Common myeloid progenitor, CD34-positive (primary cell): ENCODE measurements around the gene SDCBP2.
A peak's percentile ranks its signal among the peaks of the same experiment; 100 is the strongest.

Source experiments
- CTCF ChIA-PET: fragments of 350-600 bp; sonication (Branson Sonifier 250); formaldehyde crosslinking; loops from one replicate; lab custom pipeline; 2021; ENCODE audit warnings: antibody characterized with exemption; lab: Charles Lee
- POLR2A ChIA-PET: fragments of 350-600 bp; sonication (Branson Sonifier 250); formaldehyde crosslinking; loops from one replicate; lab custom pipeline; 2021; ENCODE audit warnings: antibody characterized with exemption; lab: Charles Lee
- DNase-seq, 3 donors: peaks; one replicate each; pipeline versions ENCODE4 v3.0.0 to v3.0.0-alpha.2; 2013
- H3K27ac ChIP-seq, 2 experiments: 1 replicate in 1 of 2; 2 replicates in 1 of 2; pipeline ENCODE4 v1.7.0; 2013; ENCODE audit warnings: inconsistent platforms in 2 of 2, low read length in 2 of 2, mild to moderate bottlenecking in 2 of 2, low read depth in 1 of 2, moderate library complexity in 1 of 2; ENCODE audit not compliant: severe bottlenecking in 2 of 2, insufficient read depth in 1 of 2, poor library complexity in 1 of 2
- H3K27me3 ChIP-seq, 5 experiments: replicated peaks in 2 of 5; 1 replicate in 3 of 5; 2 replicates in 2 of 5; pipeline versions ENCODE4 v1.6.1 to v1.7.0; 2013; ENCODE audit warnings: low read length in 4 of 5, mild to moderate bottlenecking in 2 of 5, moderate library complexity in 2 of 5, inconsistent platforms in 1 of 5; ENCODE audit not compliant: insufficient read depth in 5 of 5, control insufficient read depth in 4 of 5
- H3K36me3 ChIP-seq, 4 experiments: 1 replicate in 2 of 4; 2 replicates in 2 of 4; pipeline versions ENCODE4 v1.6.1 to v1.7.0; 2013; ENCODE audit warnings: low read length in 3 of 4, control low read depth in 1 of 4, mild to moderate bottlenecking in 1 of 4; ENCODE audit not compliant: control insufficient read depth in 4 of 4, insufficient read depth in 4 of 4
- H3K4me1 ChIP-seq, 4 experiments: 1 replicate in 3 of 4; 2 replicates in 1 of 4; pipeline versions ENCODE4 v1.6.1 to v1.7.1; 2013; ENCODE audit warnings: low read length in 3 of 4, mild to moderate bottlenecking in 3 of 4, control low read depth in 1 of 4, inconsistent platforms in 1 of 4, moderate library complexity in 1 of 4; ENCODE audit not compliant: control insufficient read depth in 4 of 4, insufficient read depth in 4 of 4; ENCODE audit errors: control extremely low read depth in 1 of 4
- H3K4me3 ChIP-seq, 7 experiments: 1 replicate in 4 of 7; 2 replicates in 3 of 7; pipeline versions ENCODE4 v1.5.1 to v1.7.0; 2013; ENCODE audit warnings: mild to moderate bottlenecking in 7 of 7, low read length in 6 of 7, moderate library complexity in 6 of 7, inconsistent platforms in 2 of 7, low read depth in 2 of 7, control low read depth in 1 of 7; ENCODE audit not compliant: insufficient read depth in 4 of 7, control insufficient read depth in 1 of 7; ENCODE audit errors: extremely low read depth in 1 of 7
- H3K9me3 ChIP-seq, 5 experiments: 1 replicate in 4 of 5; 2 replicates in 1 of 5; pipeline versions ENCODE4 v1.6.1 to v1.7.1; 2013; ENCODE audit warnings: low read length in 4 of 5, mild to moderate bottlenecking in 2 of 5, inconsistent platforms in 1 of 5, low read depth in 1 of 5, moderate library complexity in 1 of 5; ENCODE audit not compliant: control insufficient read depth in 4 of 5, insufficient read depth in 2 of 5; ENCODE audit errors: control extremely low read depth in 1 of 5
- WGBS: methylation state at CpG from one replicate; pipeline ENCODE4 v1.1.5; 2013; ENCODE audit not compliant: insufficient coverage; 5-methylcytosine and 5-hydroxymethylcytosine counted together

SDCBP2 gene

DNA sequence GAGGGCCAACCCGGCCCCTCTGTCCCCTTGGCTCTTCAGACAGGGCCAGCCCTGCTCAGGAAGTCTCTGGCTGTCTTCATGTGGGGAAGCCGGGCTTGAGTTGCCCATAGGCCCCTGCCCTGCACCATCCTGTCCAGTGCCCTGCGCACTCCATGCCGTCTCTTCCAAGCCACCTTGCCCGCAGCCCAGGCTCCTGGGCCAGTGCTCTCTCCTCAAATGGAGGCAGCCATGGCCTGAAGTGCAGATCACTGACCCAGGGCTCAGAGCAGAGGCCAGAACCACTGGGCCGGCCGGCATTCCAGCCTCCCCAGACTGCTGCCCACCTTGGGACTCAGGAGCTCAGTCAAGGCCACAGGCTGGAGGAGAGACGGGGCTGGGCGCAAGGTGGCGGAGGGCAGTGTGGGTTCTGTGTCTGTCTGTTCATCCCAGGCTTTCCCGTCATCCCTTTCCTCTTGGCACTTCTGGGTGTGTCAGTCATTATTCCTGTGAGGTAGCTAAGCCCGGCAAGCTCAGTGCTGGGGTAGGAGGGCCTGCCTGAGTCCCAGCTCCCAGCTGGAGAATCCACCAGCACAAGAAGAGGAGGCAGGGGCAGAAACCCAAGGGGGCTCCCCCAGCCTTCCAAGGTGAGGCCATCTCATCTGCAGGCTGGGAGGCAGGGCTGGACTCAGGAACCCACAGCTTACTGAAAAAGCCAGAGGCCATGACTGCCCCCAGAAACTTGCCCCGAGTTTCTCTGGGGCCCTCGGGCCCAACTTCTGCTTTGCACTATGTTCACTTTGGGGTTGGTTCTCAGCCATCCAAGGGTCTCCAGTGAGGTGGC lies 22.4 kb downstream of the SDCBP2 start:
- H3K4me3 ChIP-seq = no peak overlapping the region
- DNase-seq = no peak
- POLR2A ChIA-PET = no interaction called here
- CTCF ChIA-PET = interaction anchor here (1.0 to 1.9 kb wide), 2 partner anchors 10 to 26 kb away, joined by 3 to 6 read pairs; no protein-coding TSS in a partner anchor
- no peaks in the 10 kb centered on the region for H3K27me3 ChIP-seq
- no peak overlapping the region for H3K27ac ChIP-seq
- H3K9me3 ChIP-seq = no peaks in the 10 kb centered on the region
- WGBS = 81% methylated on average over 13 of the region's 14 CpGs
- H3K36me3 ChIP-seq = no peaks in the 10 kb centered on the region
- no peaks in the 10 kb centered on the region for H3K4me1 ChIP-seq

DNA sequence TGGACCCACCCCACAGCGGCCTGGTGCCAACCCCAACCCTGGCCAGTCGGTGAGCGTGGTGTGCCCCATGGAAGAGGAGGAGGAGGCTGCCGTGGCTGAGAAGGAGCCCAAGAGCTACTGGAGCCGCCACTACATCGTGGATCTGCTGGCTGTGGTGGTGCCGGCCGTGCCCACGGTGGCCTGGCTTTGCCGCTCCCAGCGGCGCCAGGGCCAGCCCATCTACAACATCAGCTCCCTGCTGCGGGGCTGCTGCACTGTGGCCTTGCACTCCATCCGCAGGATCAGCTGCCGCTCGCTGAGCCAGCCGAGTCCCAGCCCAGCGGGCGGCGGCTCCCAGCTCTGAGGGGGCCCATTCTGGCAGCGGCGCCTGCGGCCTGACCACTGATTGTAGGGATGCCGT lies 23.2 kb downstream of the SDCBP2 start:
- ChIA-PET POLR2A (no interaction called here), CTCF (interaction anchor here (1.0 to 1.9 kb wide), 2 partner anchors 11 to 27 kb away, joined by 3 to 6 read pairs; no protein-coding TSS in a partner anchor)

DNA sequence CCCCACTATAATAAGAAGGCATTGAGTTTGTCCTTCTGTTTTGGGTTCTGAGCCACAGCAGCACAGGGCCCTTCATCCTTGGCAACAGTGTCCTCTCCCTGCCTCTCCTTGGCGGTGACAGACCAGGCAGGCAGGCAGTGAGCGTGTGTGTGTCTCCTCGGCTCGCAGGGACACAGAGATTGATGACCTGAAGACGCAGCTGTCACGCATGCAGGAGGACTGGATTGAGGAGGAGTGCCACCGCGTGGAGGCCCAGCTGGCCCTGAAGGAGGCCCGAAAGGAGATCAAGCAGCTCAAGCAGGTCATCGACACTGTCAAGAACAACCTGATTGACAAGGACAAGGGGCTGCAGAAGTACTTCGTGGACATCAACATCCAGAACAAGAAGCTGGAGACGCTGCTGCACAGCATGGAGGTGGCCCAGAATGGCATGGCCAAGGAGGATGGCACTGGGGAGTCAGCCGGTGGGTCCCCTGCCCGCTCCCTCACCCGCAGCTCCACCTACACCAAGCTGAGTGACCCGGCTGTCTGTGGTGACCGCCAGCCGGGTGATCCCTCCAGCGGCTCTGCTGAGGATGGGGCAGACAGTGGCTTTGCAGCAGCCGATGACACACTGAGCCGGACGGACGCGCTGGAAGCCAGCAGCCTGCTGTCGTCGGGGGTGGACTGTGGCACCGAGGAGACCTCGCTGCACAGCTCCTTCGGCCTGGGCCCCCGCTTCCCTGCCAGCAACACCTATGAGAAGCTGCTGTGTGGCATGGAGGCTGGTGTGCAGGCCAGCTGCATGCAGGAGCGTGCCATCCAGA lies 24.0 kb downstream of the SDCBP2 start:
- Histone ChIP-seq H3K27me3 (no peaks in the 10 kb centered on the region), H3K9me3 (no peaks in the 10 kb centered on the region), H3K4me1 (peaks cover 0 to 14% (median 10%) of the 10 kb centered on the region in 4 experiments), H3K27ac (no peak overlapping the region), H3K4me3 (no peak overlapping the region), H3K36me3 (no peaks in the 10 kb centered on the region)
- WGBS = 95% methylated on average over 31 of the region's 31 CpGs
- ChIA-PET POLR2A (no interaction called here), CTCF (interaction anchor here (0.7 to 1.9 kb wide), 4 partner anchors 8 to 28 kb away, joined by 3 to 6 read pairs (median 4); no protein-coding TSS in a partner anchor)
- no peak for DNase-seq

More for the DNA sequence above, 23.2 kb downstream of the SDCBP2 start:
- no peaks in the 10 kb centered on the region for H3K27me3 ChIP-seq
- DNase-seq = no peak
- peaks cover 0 to 6% (median 6%) of the 10 kb centered on the region in 4 experiments for H3K4me1 ChIP-seq
- WGBS = 98% methylated on average over 19 of the region's 24 CpGs
- H3K27ac ChIP-seq = no peak overlapping the region
- H3K36me3 ChIP-seq = no peaks in the 10 kb centered on the region
- H3K4me3 ChIP-seq = no peak overlapping the region
- H3K9me3 ChIP-seq = no peaks in the 10 kb centered on the region

DNA sequence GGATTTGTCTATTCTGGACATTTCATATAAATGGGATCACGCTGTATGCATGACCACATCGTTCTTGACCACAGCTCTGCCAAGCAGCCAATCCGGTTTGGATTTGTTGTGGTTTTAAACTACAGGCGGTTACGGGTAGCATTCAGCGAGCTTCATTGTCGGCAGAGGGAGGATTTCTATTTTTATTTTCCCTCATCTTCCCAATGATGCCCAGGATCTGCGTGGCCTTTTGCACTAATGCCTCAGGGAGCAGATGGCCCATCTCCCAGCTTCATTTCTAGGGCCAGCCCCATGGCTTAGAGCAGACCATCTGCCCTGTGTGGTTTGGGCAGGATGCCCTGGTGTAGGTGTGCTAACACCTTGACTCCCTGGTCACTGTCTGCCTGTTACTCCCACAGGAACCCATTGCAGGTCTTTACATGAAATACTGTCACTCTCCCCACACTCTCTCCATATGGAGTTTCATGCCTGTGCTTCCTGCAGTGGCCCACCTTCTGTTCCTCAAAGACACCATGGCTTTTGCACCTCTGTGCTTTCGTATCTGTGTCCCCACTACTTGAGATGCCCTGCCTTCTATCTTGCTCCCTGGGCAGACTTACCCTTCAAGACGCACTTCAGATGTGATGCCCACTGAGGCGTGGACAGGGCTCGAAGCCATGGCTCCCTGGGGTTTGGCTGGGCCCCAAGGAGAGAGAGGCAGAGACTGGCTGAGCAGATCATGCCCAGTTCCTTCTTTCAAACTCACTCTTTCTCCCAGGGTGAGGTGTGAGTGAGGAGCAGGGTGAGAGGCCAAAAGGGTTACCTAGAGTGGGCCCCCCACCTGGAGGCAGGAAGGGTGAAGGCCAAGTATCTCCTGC lies 26.0 kb downstream of the SDCBP2 start:
- Histone ChIP-seq H3K27ac (no peak overlapping the region), H3K36me3 (no peaks in the 10 kb centered on the region), H3K27me3 (no peaks in the 10 kb centered on the region), H3K4me1 (peaks cover 0 to 14% (median 10%) of the 10 kb centered on the region in 4 experiments), H3K4me3 (no peak overlapping the region), H3K9me3 (no peaks in the 10 kb centered on the region)
- CTCF ChIA-PET = interaction anchor here (1.0 kb wide), 1 partner anchor 136 kb away, joined by 4 read pairs; no protein-coding TSS in a partner anchor
- DNase-seq = peak in 2 of 3 donors; percentile 61 to 79
- POLR2A ChIA-PET = no interaction called here
- 84% methylated on average over 8 of the region's 12 CpGs for WGBS

GRCh38 chr20:1301031-1301529 lies 27.9 kb downstream of the SDCBP2 start:
- peak; percentile 57 to 89 (median 84) for DNase-seq
- ChIA-PET POLR2A (no interaction called here), CTCF (interaction anchor here (0.6 to 1.7 kb wide), 4 partner anchors 11 to 65 kb away, joined by 3 to 8 read pairs (median 4); no protein-coding TSS in a partner anchor)
- no peaks in the 10 kb centered on the region for H3K9me3 ChIP-seq
- no peak overlapping the region for H3K27ac ChIP-seq
- H3K27me3 ChIP-seq = no peaks in the 10 kb centered on the region
- H3K36me3 ChIP-seq = no peaks in the 10 kb centered on the region
- H3K4me1 ChIP-seq = peaks cover 0 to 14% (median 10%) of the 10 kb centered on the region in 4 experiments
- peak overlapping the region in 1 of 7 experiments; percentile 20 for H3K4me3 ChIP-seq
- WGBS = 65% methylated on average over 6 of the region's 9 CpGs

GRCh38 chr20:1300083-1300840 lies 28.7 kb downstream of the SDCBP2 start:
- no peak for DNase-seq
- Histone ChIP-seq H3K36me3 (no peaks in the 10 kb centered on the region), H3K4me3 (peak overlapping the region in 1 of 7 experiments; percentile 20), H3K27ac (no peak overlapping the region), H3K4me1 (peaks cover 0 to 14% (median 10%) of the 10 kb centered on the region in 4 experiments), H3K9me3 (no peaks in the 10 kb centered on the region), H3K27me3 (no peaks in the 10 kb centered on the region)
- POLR2A ChIA-PET = no interaction called here
- WGBS = 97% methylated on average over 14 of the region's 18 CpGs
- CTCF ChIA-PET = interaction anchor here (1.0 to 1.7 kb wide), 3 partner anchors 12 to 64 kb away, joined by 3 to 8 read pairs (median 4); no protein-coding TSS in a partner anchor
